HPDE6-E6E7 (cell line): ENCODE measurements around the gene KDELR3.

Experiments used
- DNase-seq: peaks from one replicate; pipeline ENCODE4 v3.0.0; 2011; ENCODE audit warnings: missing footprints; ENCODE audit errors: extremely low spot score

The KDELR3 gene

DNA sequence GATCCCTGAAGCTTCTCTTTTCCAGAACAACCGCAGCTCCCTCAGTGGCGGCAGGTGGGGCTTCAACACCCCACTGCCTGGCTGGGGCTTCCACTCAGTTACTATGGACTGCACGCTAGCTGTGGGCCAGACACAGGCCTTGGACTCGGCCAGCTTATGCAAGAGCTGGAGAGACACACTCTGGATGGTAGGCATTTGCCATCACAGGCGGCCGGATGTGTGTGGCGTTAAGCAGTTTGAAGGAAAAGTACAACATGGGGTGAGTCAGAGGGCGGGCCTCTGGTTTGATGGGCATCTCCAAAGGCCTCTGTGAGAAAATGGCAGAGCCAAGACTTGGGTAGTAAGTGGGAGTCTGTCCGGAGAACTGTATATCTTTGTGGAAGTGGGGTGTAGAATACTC lies 30.5 kb upstream of the KDELR3 start:
- no peak for DNase-seq

GRCh38 chr22:38440747-38441350 lies 27.0 kb upstream of the KDELR3 start:
- no peak for DNase-seq

GRCh38 chr22:38441620-38442287 lies 26.1 kb upstream of the KDELR3 start:
- DNase-seq, result no peak

GRCh38 chr22:38442967-38443627 lies 24.8 kb upstream of the KDELR3 start:
- DNase-seq, result no peak

DNA sequence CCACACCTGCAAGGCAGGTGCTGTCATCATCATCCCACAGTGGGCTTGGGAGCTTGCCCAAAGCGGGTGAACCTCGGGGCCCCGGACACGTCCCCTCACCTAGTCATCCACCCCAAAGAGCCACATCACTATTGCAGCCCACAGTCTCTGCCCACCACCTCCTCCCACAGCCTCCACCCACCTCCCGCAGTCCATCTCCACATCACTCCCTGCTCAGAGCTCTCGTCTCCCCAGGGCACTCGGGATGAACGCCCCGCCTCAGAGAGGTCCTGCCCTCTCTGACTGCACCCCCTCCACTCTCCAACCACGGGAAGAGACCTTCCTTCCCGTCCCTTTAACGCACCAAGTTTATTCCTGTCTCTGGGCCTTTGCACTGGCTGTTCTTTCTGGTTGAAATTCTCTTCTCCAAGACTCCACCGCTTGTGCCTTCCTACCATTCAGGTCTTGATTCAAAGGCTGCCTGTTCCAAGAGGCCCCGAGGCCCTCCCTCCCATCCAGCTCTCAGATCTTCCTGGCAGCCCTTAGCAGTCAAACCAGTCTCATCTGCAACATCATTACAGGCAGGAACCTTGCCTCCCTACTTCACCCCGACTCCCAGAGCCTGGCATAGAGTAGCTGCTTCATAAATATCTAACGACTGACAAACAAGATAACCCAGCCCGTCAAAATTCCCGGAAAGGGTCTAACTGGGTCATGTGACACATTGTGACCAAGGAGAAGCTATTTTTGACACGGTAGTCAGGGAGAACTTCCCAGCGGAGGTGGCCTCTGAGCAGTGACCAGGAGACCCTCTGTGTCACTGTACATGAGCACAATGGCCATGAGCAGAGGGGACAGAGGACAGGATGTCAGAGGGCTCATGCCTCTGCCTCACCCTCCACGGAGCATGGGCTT lies 24.0 kb upstream of the KDELR3 start:
- DNase-seq, result no peak

DNA sequence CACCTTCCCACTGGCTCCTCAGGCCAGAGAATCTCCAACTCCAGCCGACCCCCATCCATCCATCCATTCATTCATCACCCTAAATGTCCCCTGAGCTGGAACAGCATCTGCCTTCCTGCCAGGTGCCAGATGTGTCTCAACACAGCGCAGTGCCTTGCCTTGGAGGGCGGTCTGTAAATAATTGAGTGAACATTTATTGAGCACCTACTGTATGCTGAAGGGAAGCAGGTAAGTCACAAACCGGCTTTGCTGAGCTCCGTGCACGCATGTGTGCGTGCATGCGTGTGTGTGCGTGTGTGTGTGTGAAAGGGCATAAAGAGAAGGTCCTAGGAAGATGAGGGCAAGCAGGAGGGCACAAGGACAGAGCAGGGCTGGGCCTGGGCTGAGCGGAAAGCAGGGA lies 23.1 kb upstream of the KDELR3 start:
- DNase-seq, result no peak

DNA sequence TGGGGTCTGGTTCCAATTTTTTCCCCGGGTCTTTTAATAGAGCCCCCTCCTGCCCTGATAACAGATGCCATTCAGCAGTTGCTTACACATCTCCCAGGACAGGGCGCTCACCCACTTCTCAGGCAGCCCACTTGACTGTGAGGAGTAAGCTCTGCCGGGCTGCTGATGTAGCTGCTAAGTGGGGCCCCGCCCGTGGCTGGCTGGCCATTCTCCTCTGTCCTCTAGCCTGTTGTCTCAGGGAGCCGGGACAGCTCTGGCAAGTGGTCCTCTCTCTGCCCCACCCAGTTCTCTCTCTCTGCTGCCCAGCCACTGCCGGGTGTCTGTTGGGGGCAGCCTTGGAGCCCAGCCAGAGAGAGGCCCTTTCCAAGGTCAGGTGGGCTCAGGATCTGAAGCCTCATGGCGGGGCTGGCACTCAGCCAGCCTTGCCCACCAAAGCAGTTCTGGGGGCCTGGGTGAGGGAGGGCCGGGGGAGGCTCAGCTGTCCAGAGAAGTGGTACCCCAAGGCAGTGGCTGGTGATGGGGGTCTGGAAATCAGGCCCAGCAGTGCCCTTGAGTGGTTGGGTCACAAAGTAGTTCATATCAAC lies 21.8 kb upstream of the KDELR3 start:
- DNase-seq, result no peak

DNA sequence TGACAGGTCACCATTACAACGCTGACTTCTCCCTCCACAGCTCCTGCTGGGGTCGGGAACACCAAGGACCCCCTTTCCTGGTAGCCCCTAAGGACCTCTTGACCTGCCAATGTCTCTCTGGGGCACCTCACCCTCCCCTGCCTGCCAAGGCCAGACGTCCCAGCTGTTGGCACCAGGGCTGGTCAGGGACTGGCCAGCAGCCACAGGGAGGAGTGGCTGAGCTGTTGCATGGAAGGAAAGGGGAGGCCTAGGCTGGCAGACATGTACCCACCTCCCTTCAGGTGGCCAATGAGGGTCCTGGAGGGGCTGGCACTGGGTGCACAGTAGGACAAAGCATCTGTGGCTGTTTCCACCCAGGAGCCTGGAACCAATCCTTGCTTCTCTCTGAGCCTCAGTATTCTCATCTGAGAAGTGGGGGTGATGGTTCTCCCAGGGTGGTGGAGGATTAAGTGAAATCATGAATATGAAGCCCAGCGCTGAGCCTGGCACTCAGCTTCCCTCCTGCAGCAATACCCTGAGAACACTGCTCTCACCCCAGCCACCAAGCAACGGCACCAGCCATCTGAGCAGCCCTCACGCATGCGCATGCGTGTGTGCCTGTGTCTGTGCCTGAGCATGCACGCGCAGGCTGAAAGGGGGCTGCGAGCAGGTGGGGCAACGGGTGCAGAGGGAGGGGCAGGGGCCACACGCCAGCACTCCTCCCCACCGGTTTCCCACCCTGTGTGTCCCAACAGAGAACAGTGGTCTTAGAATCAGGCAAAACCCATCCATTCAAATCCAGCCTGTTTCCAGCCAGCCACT lies 18.8 kb upstream of the KDELR3 start:
- no peak for DNase-seq

GRCh38 chr22:38449776-38450175 lies 18.1 kb upstream of the KDELR3 start:
- no peak for DNase-seq

- DNase-seq, result no peak
Observed at GRCh38 chr22:38450234-38450797, 17.6 kb upstream of the KDELR3 start.

GRCh38 chr22:38451404-38451803 lies 16.5 kb upstream of the KDELR3 start:
- no peak for DNase-seq

DNA sequence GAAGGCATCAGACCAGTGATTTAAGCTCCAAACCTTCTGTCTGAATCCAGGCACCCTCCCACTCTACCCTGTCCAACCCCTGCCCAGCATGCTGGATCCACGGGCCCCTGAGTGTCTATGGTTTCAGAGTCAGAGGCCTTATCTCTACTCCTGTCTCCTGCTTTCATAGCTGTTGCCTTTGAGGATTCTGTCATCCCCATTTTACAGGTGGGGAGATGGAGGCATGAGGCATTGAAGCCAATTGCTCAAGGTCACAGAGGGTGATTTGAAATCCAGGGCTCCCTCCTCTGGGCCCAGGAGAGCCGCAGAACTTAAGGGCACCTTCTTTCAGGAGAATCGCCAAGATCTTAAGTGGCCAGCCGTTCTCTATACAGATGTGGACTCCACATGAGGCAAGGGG lies 16.0 kb upstream of the KDELR3 start:
- DNase-seq, result no peak

GRCh38 chr22:38452373-38453065 lies 15.4 kb upstream of the KDELR3 start:
- no peak for DNase-seq

- DNase-seq, result no peak
Observed at GRCh38 chr22:38453066-38453672, 14.7 kb upstream of the KDELR3 start.

GRCh38 chr22:38453996-38454352 lies 13.9 kb upstream of the KDELR3 start:
- no peak for DNase-seq

GRCh38 chr22:38454353-38455075 lies 13.4 kb upstream of the KDELR3 start:
- DNase-seq, result no peak

DNA sequence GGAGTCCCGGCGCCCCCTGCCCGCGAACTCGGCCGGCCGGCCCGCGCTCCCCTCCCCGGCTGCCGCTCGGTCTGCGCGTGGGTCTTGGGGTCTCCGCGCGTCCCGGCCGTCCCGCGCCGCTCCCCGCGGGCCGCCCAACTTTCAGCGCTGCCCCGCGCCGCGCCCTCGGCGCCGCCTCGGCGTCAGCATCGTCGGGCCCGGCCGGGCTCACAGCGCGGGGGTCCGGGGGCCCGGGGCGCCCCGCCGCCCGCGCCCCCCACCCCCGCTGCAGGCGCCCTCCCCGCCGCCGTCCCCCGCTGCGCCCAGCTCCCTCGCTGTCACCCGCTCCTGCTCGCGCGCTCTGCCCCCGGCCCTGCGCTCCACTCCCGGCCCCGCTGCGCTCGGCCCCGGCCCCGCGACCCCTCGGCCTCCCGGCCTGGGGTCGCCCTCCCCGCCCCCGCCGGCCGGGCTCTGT lies 12.8 kb upstream of the KDELR3 start, which contains the start of gene KCNJ4:
KCNJ4 (minus strand) TSS at position 124 of the 454 bp plus-strand sequence. CDS start 27,067 bp downstream, outside the sequence.
- DNase-seq, result no peak

DNA sequence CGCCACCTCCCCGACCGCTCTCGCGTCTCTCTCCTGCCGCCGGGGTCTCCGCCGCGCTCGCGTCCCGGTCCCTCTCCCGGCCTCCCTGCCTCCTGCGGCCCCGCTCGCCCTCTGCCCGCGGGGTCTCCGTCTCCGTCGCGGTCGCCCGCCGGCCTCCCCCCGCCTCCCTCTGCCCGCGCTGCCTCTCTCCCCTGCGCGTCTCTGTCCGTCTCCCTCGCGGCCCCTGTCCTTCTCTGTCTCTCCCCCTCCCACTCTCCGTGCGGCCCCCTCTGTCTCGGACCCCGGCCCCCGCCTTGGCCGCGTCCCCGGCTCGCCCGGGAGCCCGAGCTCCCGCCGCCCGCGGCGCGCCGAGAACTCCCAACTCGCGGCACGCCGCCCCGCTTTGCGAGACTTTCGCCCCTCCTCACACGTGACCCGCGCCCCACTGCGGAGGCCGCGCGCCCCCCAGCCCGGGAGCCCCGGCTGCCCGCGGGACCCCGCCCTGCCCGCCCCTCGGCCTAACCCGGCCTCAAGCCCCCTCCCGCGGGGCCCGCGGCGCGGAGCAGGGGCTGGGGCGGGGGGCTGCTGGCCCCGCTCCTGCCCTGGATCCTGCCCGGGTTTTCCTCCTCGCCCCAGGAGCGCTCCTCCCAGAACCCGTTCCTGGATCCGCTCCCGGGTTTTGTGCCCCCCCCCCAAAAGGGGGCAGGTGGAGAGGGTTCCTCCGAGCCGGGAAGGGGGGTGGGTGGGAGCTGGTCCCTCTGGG lies 12.2 kb upstream of the KDELR3 start:
- no peak for DNase-seq
